A673 (cell line): ENCODE results near the gene TLR9.

ENCODE experiments used
- EZH2 ChIP-seq: fragments of 200-600 bp; sonication (generic); IDR thresholded peaks from 2 replicates; pipeline ENCODE4 v1.6.1; 2017; ENCODE audit warnings: borderline replicate concordance, low read depth, mild to moderate bottlenecking, mixed read lengths, antibody characterized with exemption, low read length; ENCODE audit not compliant: poor library complexity, severe bottlenecking
- TF ChIP-seq, protein P1 (sequence below): fragments of 300-800, 200-600 bp; sonication (generic); conservative IDR thresholded peaks from 2 replicates; pipeline ENCODE4 v1.5.1; 2017; ENCODE audit warnings: low read depth, mild to moderate bottlenecking, antibody characterized with exemption, low read length, moderate library complexity, mixed read lengths

DNA sequence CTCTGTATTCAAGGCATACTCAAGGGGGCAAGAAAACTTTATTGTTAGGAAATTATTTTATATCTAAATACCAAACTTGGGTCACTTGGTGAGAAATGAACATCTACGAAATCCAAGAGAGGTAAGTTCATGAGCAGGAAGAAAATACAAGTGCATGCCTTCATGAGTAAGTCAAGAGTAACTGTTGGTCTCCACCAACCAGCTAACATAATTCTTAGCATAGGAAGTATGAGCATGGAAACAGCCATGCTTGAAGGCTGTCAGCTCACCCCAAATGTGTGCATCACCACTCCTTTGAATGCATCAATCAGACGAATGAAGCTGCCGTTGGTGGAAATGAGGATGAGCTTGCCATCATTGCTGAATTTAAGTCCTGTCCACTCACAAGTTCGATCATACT is 34.0 kb upstream of the TLR9 start:
- TF ChIP-seq, protein P1, sequence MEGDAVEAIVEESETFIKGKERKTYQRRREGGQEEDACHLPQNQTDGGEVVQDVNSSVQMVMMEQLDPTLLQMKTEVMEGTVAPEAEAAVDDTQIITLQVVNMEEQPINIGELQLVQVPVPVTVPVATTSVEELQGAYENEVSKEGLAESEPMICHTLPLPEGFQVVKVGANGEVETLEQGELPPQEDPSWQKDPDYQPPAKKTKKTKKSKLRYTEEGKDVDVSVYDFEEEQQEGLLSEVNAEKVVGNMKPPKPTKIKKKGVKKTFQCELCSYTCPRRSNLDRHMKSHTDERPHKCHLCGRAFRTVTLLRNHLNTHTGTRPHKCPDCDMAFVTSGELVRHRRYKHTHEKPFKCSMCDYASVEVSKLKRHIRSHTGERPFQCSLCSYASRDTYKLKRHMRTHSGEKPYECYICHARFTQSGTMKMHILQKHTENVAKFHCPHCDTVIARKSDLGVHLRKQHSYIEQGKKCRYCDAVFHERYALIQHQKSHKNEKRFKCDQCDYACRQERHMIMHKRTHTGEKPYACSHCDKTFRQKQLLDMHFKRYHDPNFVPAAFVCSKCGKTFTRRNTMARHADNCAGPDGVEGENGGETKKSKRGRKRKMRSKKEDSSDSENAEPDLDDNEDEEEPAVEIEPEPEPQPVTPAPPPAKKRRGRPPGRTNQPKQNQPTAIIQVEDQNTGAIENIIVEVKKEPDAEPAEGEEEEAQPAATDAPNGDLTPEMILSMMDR = no peak
- no peak for TF ChIP-seq EZH2
